ENCODE measurements around the gene TIMP2. TPM values are rescaled to one million over a fixed set of nuclear protein-coding genes. Genes with fewer than 3 reads are reported as not detected.
"Not testable (repeated sequence)": the region's sequence is repeated elsewhere in the genome, so short reads cannot be mapped to it uniquely, and the experiment has no call there.

The TIMP2 gene
- total and polyA plus RNA-seq, 2 donors (not counting 3 experiments of a cell fraction or from before 2014, with no cell fraction given): 138 to 318 TPM

DNA sequence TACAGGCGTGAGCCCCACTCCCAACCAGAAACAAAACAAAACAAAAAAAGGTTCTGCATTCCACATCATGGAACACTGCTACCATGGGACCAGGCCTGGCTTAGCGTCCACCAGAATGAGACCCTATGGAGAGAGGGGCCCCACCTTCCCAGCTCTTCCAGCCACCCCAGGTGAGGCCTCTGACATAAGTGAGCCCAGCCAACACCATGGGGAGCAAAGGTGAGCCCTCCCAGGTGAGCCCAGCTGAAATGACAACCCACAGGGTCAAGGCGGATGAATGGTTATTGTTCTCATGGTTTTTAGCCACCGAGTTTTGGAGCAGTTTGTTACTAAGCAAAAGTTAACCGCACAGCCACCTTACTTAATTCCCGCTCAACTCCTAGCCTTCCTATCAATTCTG is 38.2 kb upstream of the TIMP2 start:
- H3K36me3 ChIP-seq (ENCODE audit: control insufficient read depth in 2 of 2, extremely low read depth in 1 of 2, insufficient read depth in 2 of 2, low read length in 2 of 2): no peaks in the 10 kb centered on the region
- no peaks in the 10 kb centered on the region for H3K27me3 ChIP-seq (ENCODE audit: control insufficient read depth in 2 of 2, insufficient read depth in 2 of 2, low read length in 2 of 2)
- no peak overlapping the region for H3K27ac ChIP-seq (ENCODE audit: insufficient read depth, low read depth, low read length)
- H3K9me3 ChIP-seq (replicated peaks; ENCODE audit: control insufficient read depth, insufficient read depth, low read length): no peaks in the 10 kb centered on the region
- no peak overlapping the region for H3K4me2 ChIP-seq (ENCODE audit: insufficient read depth, low read length)
- no peaks in the 10 kb centered on the region for H3K4me1 ChIP-seq (ENCODE audit: control insufficient read depth, extremely low read depth, insufficient read depth, low read length)
- intact Hi-C loops (cut with micrococcal nuclease) (no loop called here), dilution Hi-C loops (cut with MboI; ENCODE audit: extremely low pct_ligation_motif_present, low sequenced_read_pairs) (no loop called here)
- no peak overlapping the region for H2AFZ ChIP-seq (ENCODE audit: low read depth, low read length)
- TF ChIP-seq GATA2 (IDR thresholded peaks at IDR 0.05; ENCODE audit: insufficient read depth, insufficient read length, low read depth, low read length) (no peak), EZH2 (IDR thresholded peaks at IDR 0.05; ENCODE audit: borderline replicate concordance, low read depth, low read length, severe bottlenecking) (no peak), POLR2AphosphoS5 (IDR thresholded peaks at IDR 0.05; ENCODE audit: insufficient read depth, low read depth, low read length) (no peak), FOS (IDR thresholded peaks at IDR 0.05; ENCODE audit: borderline replicate concordance, insufficient read depth, low read length) (no peak)
- TF ChIP-seq, protein P1, sequence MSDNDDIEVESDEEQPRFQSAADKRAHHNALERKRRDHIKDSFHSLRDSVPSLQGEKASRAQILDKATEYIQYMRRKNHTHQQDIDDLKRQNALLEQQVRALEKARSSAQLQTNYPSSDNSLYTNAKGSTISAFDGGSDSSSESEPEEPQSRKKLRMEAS (IDR thresholded peaks at IDR 0.05; ENCODE audit: insufficient read depth, insufficient read length): no peak
- DNase-seq (ENCODE audit: low read depth, low spot score): no peak
- POLR2A ChIA-PET: no interaction called here
- BruUV-seq (replicated peaks): no TSS peak
- CTCF ChIA-PET: interaction anchor here (1.4 to 2.3 kb wide), 3 partner anchors 8 to 97 kb away, joined by 6 to 9 read pairs (median 7); no protein-coding TSS in a partner anchor
- FAIRE-seq: no peak
- H3K4me3 ChIP-seq (replicated peaks in 1 of 3; ENCODE audit: insufficient read depth in 1 of 3, low read depth in 1 of 3, low read length in 3 of 3): no peak overlapping the region
- no peaks in the 10 kb centered on the region for H4K20me1 ChIP-seq (replicated peaks; ENCODE audit: control insufficient read depth, extremely low read depth, insufficient read depth, low read length)
- H3K9ac ChIP-seq (replicated peaks; ENCODE audit: extremely low read depth, insufficient read depth, low read length): no peak overlapping the region
- no peaks in the 10 kb centered on the region for H3K79me2 ChIP-seq (ENCODE audit: control insufficient read depth, insufficient read depth, low read length)
- no peaks in the 10 kb centered on the region for H3K9me1 ChIP-seq (replicated peaks; ENCODE audit: control insufficient read depth, extremely low read depth, insufficient read depth, low read length)

DNA sequence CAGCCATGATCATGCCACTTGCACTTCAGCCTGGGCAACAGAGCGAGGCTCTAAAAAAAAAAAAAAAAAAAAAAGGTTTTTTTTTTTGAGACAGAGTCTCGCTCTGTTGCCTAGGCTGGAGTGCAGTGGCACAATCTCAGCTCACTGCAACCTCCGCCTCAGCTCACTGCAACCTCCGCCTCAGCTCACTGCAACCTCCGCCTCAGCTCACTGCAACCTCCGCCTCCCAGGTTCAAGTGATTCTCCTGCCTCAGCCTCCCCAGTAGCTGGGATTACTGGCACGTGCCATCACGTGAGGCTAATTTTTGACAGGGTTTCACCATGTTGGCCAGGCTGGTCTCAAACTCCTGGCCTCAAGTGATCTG is 37.8 kb upstream of the TIMP2 start:
- CTCF ChIA-PET: interaction anchor here (0.7 to 1.5 kb wide), 2 partner anchors 8 to 46 kb away, joined by 3 to 9 read pairs; no protein-coding TSS in a partner anchor
- H3K9me3 ChIP-seq (replicated peaks; ENCODE audit: control insufficient read depth, insufficient read depth, low read length); H3K27ac ChIP-seq (ENCODE audit: insufficient read depth, low read depth, low read length); H2AFZ ChIP-seq (ENCODE audit: low read depth, low read length); H3K27me3 ChIP-seq (ENCODE audit: control insufficient read depth in 2 of 2, insufficient read depth in 2 of 2, low read length in 2 of 2); DNase-seq (ENCODE audit: low read depth, low spot score); BruUV-seq (replicated peaks); H3K4me3 ChIP-seq (replicated peaks in 1 of 3; ENCODE audit: insufficient read depth in 1 of 3, low read depth in 1 of 3, low read length in 3 of 3); H4K20me1 ChIP-seq (replicated peaks; ENCODE audit: control insufficient read depth, extremely low read depth, insufficient read depth, low read length); POLR2A ChIA-PET; H3K36me3 ChIP-seq (ENCODE audit: control insufficient read depth in 2 of 2, extremely low read depth in 1 of 2, insufficient read depth in 2 of 2, low read length in 2 of 2); H3K4me2 ChIP-seq (ENCODE audit: insufficient read depth, low read length); FAIRE-seq; H3K79me2 ChIP-seq (ENCODE audit: control insufficient read depth, insufficient read depth, low read length); intact Hi-C loops (cut with micrococcal nuclease); dilution Hi-C loops (cut with MboI; ENCODE audit: extremely low pct_ligation_motif_present, low sequenced_read_pairs); H3K4me1 ChIP-seq (ENCODE audit: control insufficient read depth, extremely low read depth, insufficient read depth, low read length); H3K9ac ChIP-seq (replicated peaks; ENCODE audit: extremely low read depth, insufficient read depth, low read length); H3K9me1 ChIP-seq (replicated peaks; ENCODE audit: control insufficient read depth, extremely low read depth, insufficient read depth, low read length): not testable (repeated sequence)
